ENCODE results near the gene SORCS2.

Gene SORCS2

GRCh38 chr4:7727749-7728148, 535.4 kb downstream of the SORCS2 start:
- FAIRE-seq = no peak

- no peak for FAIRE-seq
Observed at GRCh38 chr4:7731437-7731836, 539.1 kb downstream of the SORCS2 start.

GRCh38 chr4:7732263-7732662, 539.9 kb downstream of the SORCS2 start:
- no peak for FAIRE-seq

GRCh38 chr4:7733201-7733600, 540.9 kb downstream of the SORCS2 start:
- no peak for FAIRE-seq

- no peak for FAIRE-seq
Observed at GRCh38 chr4:7733801-7734650, 541.7 kb downstream of the SORCS2 start.

- no peak for FAIRE-seq
Observed at GRCh38 chr4:7734651-7735260, 542.4 kb downstream of the SORCS2 start.

- FAIRE-seq = no peak
Observed at GRCh38 chr4:7735395-7735794, 543.1 kb downstream of the SORCS2 start.

- FAIRE-seq = no peak
Observed at GRCh38 chr4:7735961-7736360, 543.6 kb downstream of the SORCS2 start.

- FAIRE-seq = no peak
Observed at GRCh38 chr4:7736436-7737267, 544.3 kb downstream of the SORCS2 start.

GRCh38 chr4:7737268-7737645, 544.9 kb downstream of the SORCS2 start:
- no peak for FAIRE-seq

GRCh38 chr4:7737752-7738457, 545.6 kb downstream of the SORCS2 start:
- no peak for FAIRE-seq

GRCh38 chr4:7738458-7739076, 546.2 kb downstream of the SORCS2 start:
- FAIRE-seq = no peak

GRCh38 chr4:7739077-7739917, 547.0 kb downstream of the SORCS2 start:
- no peak for FAIRE-seq

GRCh38 chr4:7739918-7740865, 547.9 kb downstream of the SORCS2 start:
- no peak for FAIRE-seq

GRCh38 chr4:7740866-7741525, 548.7 kb downstream of the SORCS2 start:
- no peak for FAIRE-seq

GRCh38 chr4:7741946-7742806, 549.8 kb downstream of the SORCS2 start:
- no peak for FAIRE-seq

GRCh38 chr4:7742807-7743280, 550.5 kb downstream of the SORCS2 start:
- no peak for FAIRE-seq

GRCh38 chr4:7744142-7744804, 551.9 kb downstream of the SORCS2 start:
- no peak for FAIRE-seq
